Right atrium auricular region (tissue), 2 donors: ENCODE measurements around the gene ZKSCAN5. TPM values are rescaled to one million over a fixed set of nuclear protein-coding genes. Genes with fewer than 3 reads are reported as not detected.

Experiments used
- DNase-seq: peaks from one replicate; pipeline ENCODE4 v3.0.0-alpha.2; 2019; ENCODE audit warnings: low spot score
- H3K27ac ChIP-seq, 2 donors: fragments of 200-600 bp; sonication (generic); 1 replicate in 1 of 2; 2 replicates in 1 of 2; pipeline ENCODE4 v1.5.1; 2016 to 2019
- H3K27me3 ChIP-seq, 2 donors: fragments of 200-600 bp; sonication (generic); one replicate each; pipeline versions ENCODE4 v1.5.1 to v1.6.0; 2017 to 2019
- H3K36me3 ChIP-seq: fragments of 200-600 bp; sonication (generic); one replicate; pipeline ENCODE4 v1.5.1; 2016
- H3K4me1 ChIP-seq, 2 donors: fragments of 200-600 bp; sonication (generic); one replicate each; pipeline versions ENCODE4 v1.5.1 to v1.6.0; 2017 to 2019
- H3K4me3 ChIP-seq, 2 donors: fragments of 200-600 bp; sonication (generic); 1 replicate in 1 of 2; 2 replicates in 1 of 2; pipeline ENCODE4 v1.5.1; 2017 to 2019; ENCODE audit warnings: mild to moderate bottlenecking in 1 of 2, moderate library complexity in 1 of 2
- H3K9me3 ChIP-seq, 2 donors: fragments of 200-600 bp; sonication (generic); one replicate each; pipeline ENCODE4 v1.5.1; 2019
- CTCF ChIP-seq, 2 donors: fragments of 200-600 bp; sonication (generic); IDR thresholded peaks; one replicate each; pipeline ENCODE4 v1.5.1; 2019; ENCODE audit warnings: antibody characterized with exemption in 2 of 2
- total RNA-seq, 2 donors: library from RNA; depleted of rRNA; stranded (reverse); fragments of >200 nt; gene quantifications; one replicate each; pipeline ENCODE4 v1.1.0, GENCODE V29; 2016

The ZKSCAN5 gene
- 1 to 10 TPM; 5.4 to 6.3 TPM for total RNA-seq

DNA sequence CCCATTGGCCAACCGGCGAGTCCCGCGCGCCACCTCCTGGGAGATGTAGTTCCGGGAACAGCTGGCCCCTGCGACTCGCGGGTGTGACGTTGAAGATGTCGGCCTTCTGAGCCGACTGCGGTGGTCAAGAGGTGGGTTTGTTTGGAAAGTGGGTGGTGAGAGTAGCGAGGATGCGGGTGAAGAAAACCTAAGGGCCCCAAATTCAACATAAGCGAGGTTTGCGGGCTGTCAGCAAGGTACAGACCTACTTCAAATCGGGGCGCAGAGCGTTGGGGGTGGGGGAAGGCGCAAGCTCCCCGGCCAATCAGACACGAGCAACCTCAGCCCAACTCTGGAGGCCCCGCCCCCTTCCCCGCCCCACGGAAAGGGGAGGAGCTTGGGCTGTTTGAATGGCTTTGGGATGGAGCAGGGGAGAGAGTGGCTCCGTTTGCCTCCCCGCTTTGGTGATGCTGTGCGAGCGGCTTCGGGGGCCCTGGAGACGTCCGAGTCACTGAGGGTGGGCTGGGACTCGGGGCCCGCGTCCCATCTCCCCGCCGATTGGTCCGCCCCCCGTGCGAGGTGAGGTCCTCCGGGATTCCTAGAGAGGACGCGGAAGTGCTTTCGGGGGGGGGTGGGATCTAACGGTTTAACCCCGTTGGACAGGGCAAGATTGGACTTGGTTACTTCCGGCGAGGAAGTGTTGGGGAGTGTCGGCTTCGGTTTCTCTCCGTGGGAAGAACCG, at the start of gene ZKSCAN5:
TSS of gene ZKSCAN5 (plus strand) at position 60 of the 721 bp plus-strand sequence. CDS start 1,383 bp downstream, outside the sequence.
- Histone ChIP-seq H3K4me1 (peaks cover 0 to 35% of the 10 kb centered on the region in 2 donors), H3K36me3 (no peaks in the 10 kb centered on the region), H3K27ac (peak within 1 kb of the TSS; percentile 94), H3K4me3 (peak within 1 kb of the TSS; percentile 71 to 83), H3K9me3 (no peaks in the 10 kb centered on the region), H3K27me3 (no peaks in the 10 kb centered on the region)
- TF ChIP-seq CTCF (IDR thresholded peaks at IDR 0.05): no peak
- peak; percentile 99 for DNase-seq

- Histone ChIP-seq H3K9me3 (no peaks in the 10 kb centered on the region), H3K36me3 (peaks cover 53% of the 10 kb centered on the region), H3K4me3 (no peak overlapping the region), H3K27ac (no peak overlapping the region), H3K4me1 (peaks cover 0 to 30% of the 10 kb centered on the region in 2 donors), H3K27me3 (no peaks in the 10 kb centered on the region)
- DNase-seq: no peak
- TF ChIP-seq CTCF (IDR thresholded peaks at IDR 0.05): no peak
Observed at GRCh38 chr7:99455874-99456273, 48.6 kb upstream of the ZKSCAN5 start.

DNA sequence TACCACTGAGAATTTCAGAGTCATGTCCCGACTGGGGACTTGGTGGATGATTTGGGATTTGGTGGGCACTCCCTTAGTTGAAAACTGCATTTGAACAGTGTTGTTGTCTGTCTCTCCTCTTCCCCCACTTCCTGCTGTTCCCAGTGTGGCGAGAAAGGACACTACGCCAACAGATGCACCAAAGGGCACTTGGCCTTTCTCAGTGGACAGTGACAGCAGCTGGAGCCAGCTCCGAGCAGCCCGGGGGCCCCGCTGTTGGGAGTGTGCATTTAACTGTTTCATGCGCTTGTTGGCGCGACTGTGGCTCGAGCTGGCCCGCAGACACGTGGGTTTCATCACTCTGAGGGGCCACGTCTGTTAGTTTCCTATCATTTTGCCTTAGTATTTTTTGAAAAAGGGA, 48.2 kb upstream of the ZKSCAN5 start:
- Histone ChIP-seq H3K36me3 (peaks cover 53% of the 10 kb centered on the region), H3K4me1 (peaks cover 0 to 34% of the 10 kb centered on the region in 2 donors), H3K27me3 (no peaks in the 10 kb centered on the region), H3K4me3 (no peak overlapping the region), H3K9me3 (no peaks in the 10 kb centered on the region), H3K27ac (no peak overlapping the region)
- TF ChIP-seq CTCF (IDR thresholded peaks at IDR 0.05): no peak
- DNase-seq: no peak

- Histone ChIP-seq H3K9me3 (no peaks in the 10 kb centered on the region), H3K4me3 (no peak overlapping the region), H3K27ac (no peak overlapping the region), H3K36me3 (peaks cover 48% of the 10 kb centered on the region), H3K4me1 (peaks cover 0 to 40% of the 10 kb centered on the region in 2 donors), H3K27me3 (no peaks in the 10 kb centered on the region)
- TF ChIP-seq CTCF (IDR thresholded peaks at IDR 0.05): no peak
- no peak for DNase-seq
Observed at GRCh38 chr7:99457050-99457649, 47.3 kb upstream of the ZKSCAN5 start.

GRCh38 chr7:99457650-99458493, 46.6 kb upstream of the ZKSCAN5 start:
- no peak for DNase-seq
- Histone ChIP-seq H3K4me1 (peaks cover 0 to 40% of the 10 kb centered on the region in 2 donors), H3K4me3 (no peak overlapping the region), H3K36me3 (peaks cover 42% of the 10 kb centered on the region), H3K9me3 (no peaks in the 10 kb centered on the region), H3K27me3 (no peaks in the 10 kb centered on the region), H3K27ac (no peak overlapping the region)
- TF ChIP-seq CTCF (IDR thresholded peaks at IDR 0.05): no peak
